Keratinocyte (primary cell): Measurements from ENCODE around the gene TUBB4A. TPM values are rescaled to one million over a fixed set of nuclear protein-coding genes. Genes with fewer than 3 reads are reported as not detected.
A peak's percentile ranks its signal among the peaks of the same experiment; 100 is the strongest.

Experiments
- DNase-seq: peaks from one replicate; pipeline ENCODE4 v3.0.0-alpha.2; 2011; ENCODE audit warnings: low read depth, missing footprints, low spot score
- FAIRE-seq: peaks from 2 replicates; lab custom pipeline; 2011; peaks lifted over from hg19 to GRCh38; lab: Jason Lieb, UNC
- H2AFZ ChIP-seq: 2 replicates; pipeline ENCODE4 v1.6.0; 2012; ENCODE audit warnings: low read length, control low read depth, inconsistent platforms; ENCODE audit not compliant: control insufficient read depth
- H3K27ac ChIP-seq: 2 replicates; pipeline ENCODE4 v1.5.1; 2011; ENCODE audit warnings: low read length; ENCODE audit not compliant: control insufficient read depth, insufficient read depth
- H3K27me3 ChIP-seq: 3 replicates; pipeline ENCODE4 v1.6.0; 2011; ENCODE audit warnings: low read length; ENCODE audit not compliant: control insufficient read depth, insufficient read depth; ENCODE audit errors: extremely low read depth
- H3K36me3 ChIP-seq, 2 experiments: 2 replicates in 1 of 2; 3 replicates in 1 of 2; pipeline ENCODE4 v1.5.1; 2011; ENCODE audit warnings: low read length in 2 of 2, mild to moderate bottlenecking in 1 of 2; ENCODE audit not compliant: control insufficient read depth in 2 of 2, insufficient read depth in 2 of 2; ENCODE audit errors: extremely low read depth in 1 of 2
- H3K4me1 ChIP-seq: 3 replicates; pipeline ENCODE4 v1.5.1; 2011; ENCODE audit warnings: low read length; ENCODE audit not compliant: control insufficient read depth, insufficient read depth; ENCODE audit errors: extremely low read depth
- H3K4me2 ChIP-seq: 3 replicates; pipeline ENCODE4 v1.6.0; 2011; ENCODE audit warnings: low read depth, low read length; ENCODE audit not compliant: control insufficient read depth, insufficient read depth; ENCODE audit errors: extremely low read depth
- H3K4me3 ChIP-seq, 3 experiments: fragments of 200-600 bp in 1 of 3; sonication (generic) in 1 of 3; 2 replicates in 2 of 3; 3 replicates in 1 of 3; pipeline ENCODE4 v1.5.1; 2011 to 2016; ENCODE audit warnings: low read length in 3 of 3, mild to moderate bottlenecking in 3 of 3, control low read depth in 2 of 3, inconsistent platforms in 1 of 3, low read depth in 1 of 3, mixed read lengths in 1 of 3, mixed run types in 1 of 3, moderate library complexity in 1 of 3; ENCODE audit not compliant: control insufficient read depth in 2 of 3, insufficient read depth in 2 of 3; ENCODE audit errors: extremely low read depth in 1 of 3
- H3K79me2 ChIP-seq: 2 replicates; pipeline ENCODE4 v1.6.0; 2012; ENCODE audit warnings: low read length; ENCODE audit not compliant: control insufficient read depth, insufficient read depth
- H3K9ac ChIP-seq: 3 replicates; pipeline ENCODE4 v1.6.0; 2011; ENCODE audit warnings: low read length; ENCODE audit not compliant: control insufficient read depth, insufficient read depth; ENCODE audit errors: extremely low read depth
- H3K9me1 ChIP-seq: 3 replicates; pipeline ENCODE4 v1.6.0; 2011; ENCODE audit warnings: low read length; ENCODE audit not compliant: control insufficient read depth, insufficient read depth; ENCODE audit errors: extremely low read depth
- H3K9me3 ChIP-seq: 2 replicates; pipeline ENCODE4 v1.5.1; 2012; ENCODE audit warnings: low read depth, low read length; ENCODE audit not compliant: control insufficient read depth
- H4K20me1 ChIP-seq: 3 replicates; pipeline ENCODE4 v1.6.0; 2011; ENCODE audit warnings: low read length; ENCODE audit not compliant: control insufficient read depth, insufficient read depth; ENCODE audit errors: extremely low read depth
- EZH2 ChIP-seq: IDR thresholded peaks from one replicate; pipeline ENCODE4 v1.6.1; 2012; ENCODE audit warnings: inconsistent platforms, mild to moderate bottlenecking, low read length, moderate library complexity
- dilution Hi-C: fragments of 300-500 bp; cut with MboI; formaldehyde crosslinking; loops from one replicate; pipeline ENCODE4 v1.7.0; 2020; ENCODE audit warnings: low sequenced_read_pairs; ENCODE audit not compliant: extremely low pct_ligation_motif_present
- polyA plus RNA-seq, 5 experiments: library from polyadenylated mRNA; depleted of rRNA in 3 of 5; stranded (reverse) in 3 of 5; stranded (forward) in 1 of 5; unstranded in 1 of 5; fragments of >200 nt; gene quantifications; 1 replicate in 1 of 5; 2 replicates in 3 of 5; 3 replicates in 1 of 5; pipeline versions ENCODE4 v1.2.1 to v1.2.3, GENCODE V29; 2011 to 2012; ENCODE audit warnings: missing spikeins in 2 of 5, low read depth in 1 of 5, low replicate concordance in 1 of 5
- TF ChIP-seq, protein P1 (sequence below), 3 experiments: IDR thresholded peaks in 1 of 3; conservative IDR thresholded peaks in 1 of 3; optimal IDR thresholded peaks in 1 of 3; 2 replicates in 2 of 3; 3 replicates in 1 of 3; pipeline versions ENCODE3 to v1.5.1; 2011; ENCODE audit warnings: low read length in 3 of 3, mild to moderate bottlenecking in 3 of 3, moderate library complexity in 2 of 3, control low read depth in 1 of 3, inconsistent platforms in 1 of 3; ENCODE audit not compliant: insufficient read depth in 2 of 3; ENCODE audit errors: extremely low read depth in 1 of 3

TUBB4A gene
- polyA plus RNA-seq, 1 donor (not counting 4 experiments of a cell fraction or from before 2014, with no cell fraction given), result not detected

DNA sequence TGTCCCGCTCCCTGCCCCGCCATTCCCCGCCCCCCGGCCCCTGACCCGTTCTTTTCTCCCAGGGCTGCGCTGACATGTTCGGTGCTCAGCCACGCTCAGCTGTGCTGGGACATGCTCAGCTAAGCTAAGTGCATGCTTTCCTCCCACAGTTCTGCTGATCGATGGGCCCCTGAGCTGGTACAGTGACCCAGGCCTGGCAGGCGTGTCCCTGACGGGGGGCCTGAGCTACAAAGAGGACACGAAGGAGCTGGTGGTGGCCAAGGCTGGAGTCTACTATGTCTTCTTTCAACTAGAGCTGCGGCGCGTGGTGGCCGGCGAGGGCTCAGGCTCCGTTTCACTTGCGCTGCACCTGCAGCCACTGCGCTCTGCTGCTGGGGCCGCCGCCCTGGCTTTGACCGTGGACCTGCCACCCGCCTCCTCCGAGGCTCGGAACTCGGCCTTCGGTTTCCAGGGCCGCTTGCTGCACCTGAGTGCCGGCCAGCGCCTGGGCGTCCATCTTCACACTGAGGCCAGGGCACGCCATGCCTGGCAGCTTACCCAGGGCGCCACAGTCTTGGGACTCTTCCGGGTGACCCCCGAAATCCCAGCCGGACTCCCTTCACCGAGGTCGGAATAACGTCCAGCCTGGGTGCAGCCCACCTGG, 32.5 kb upstream of the TUBB4A start:
- Histone ChIP-seq H3K4me3 (peak overlapping the region in 1 of 3 experiments; percentile 22), H3K27me3 (no peaks in the 10 kb centered on the region), H3K27ac (no peak overlapping the region), H2AFZ (no peak overlapping the region), H3K9me1 (no peaks in the 10 kb centered on the region), H4K20me1 (no peaks in the 10 kb centered on the region), H3K4me2 (peak overlapping the region; percentile 16), H3K9me3 (no peaks in the 10 kb centered on the region), H3K36me3 (peaks cover 11 to 16% of the 10 kb centered on the region in 2 experiments), H3K79me2 (peaks cover 35% of the 10 kb centered on the region), H3K4me1 (peaks cover 37% of the 10 kb centered on the region), H3K9ac (no peak overlapping the region)
- dilution Hi-C loops, result no loop called here
- TF ChIP-seq EZH2, result no peak
- TF ChIP-seq, protein P1, sequence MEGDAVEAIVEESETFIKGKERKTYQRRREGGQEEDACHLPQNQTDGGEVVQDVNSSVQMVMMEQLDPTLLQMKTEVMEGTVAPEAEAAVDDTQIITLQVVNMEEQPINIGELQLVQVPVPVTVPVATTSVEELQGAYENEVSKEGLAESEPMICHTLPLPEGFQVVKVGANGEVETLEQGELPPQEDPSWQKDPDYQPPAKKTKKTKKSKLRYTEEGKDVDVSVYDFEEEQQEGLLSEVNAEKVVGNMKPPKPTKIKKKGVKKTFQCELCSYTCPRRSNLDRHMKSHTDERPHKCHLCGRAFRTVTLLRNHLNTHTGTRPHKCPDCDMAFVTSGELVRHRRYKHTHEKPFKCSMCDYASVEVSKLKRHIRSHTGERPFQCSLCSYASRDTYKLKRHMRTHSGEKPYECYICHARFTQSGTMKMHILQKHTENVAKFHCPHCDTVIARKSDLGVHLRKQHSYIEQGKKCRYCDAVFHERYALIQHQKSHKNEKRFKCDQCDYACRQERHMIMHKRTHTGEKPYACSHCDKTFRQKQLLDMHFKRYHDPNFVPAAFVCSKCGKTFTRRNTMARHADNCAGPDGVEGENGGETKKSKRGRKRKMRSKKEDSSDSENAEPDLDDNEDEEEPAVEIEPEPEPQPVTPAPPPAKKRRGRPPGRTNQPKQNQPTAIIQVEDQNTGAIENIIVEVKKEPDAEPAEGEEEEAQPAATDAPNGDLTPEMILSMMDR (optimal IDR thresholded peaks at IDR 0.05 in 1 of 3, IDR thresholded peaks at IDR 0.05 in 1 of 3, conservative IDR thresholded peaks at IDR 0.05 in 1 of 3; ENCODE audit: extremely low read depth in 1 of 3, insufficient read depth in 2 of 3, low read length in 3 of 3), result no peak
- no peak for FAIRE-seq
- DNase-seq, result no peak

DNA sequence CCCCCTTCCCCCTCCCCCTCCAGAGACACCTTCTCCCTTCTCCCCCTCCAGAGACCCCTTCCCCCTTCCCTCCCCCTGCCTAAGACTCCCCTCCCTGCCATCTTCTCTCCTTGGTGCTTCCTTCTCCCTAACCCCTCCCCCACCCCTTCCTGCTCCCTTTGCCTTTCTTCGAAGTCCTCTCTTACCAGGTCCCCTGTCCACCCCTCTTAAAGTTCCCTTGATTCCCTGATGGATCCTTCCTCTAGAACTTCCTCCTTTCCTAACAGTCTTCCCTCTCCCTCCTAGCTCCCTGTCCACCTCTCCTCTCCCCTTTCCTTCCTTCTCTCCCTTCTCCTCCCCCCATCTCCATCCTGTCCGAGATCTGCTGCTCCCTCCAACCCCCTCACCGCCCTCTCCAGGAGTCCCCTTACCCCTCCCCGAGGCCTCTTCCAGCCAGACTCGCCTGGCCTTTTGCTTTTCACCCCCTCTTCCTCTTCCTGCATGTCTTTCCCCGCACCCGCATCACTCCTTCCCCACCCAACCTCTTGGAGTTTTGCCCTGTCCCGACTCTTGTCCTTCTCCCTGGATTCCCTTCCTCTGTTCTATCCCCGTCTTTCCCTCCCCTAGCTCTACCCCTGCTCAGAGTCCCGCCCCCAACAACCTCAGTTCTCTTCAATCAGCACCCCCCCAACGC, 31.8 kb upstream of the TUBB4A start:
- peak overlapping the region; percentile 20 for H3K27ac ChIP-seq
- H3K9ac ChIP-seq, result peak overlapping the region; percentile 47
- no peaks in the 10 kb centered on the region for H3K9me1 ChIP-seq
- no peaks in the 10 kb centered on the region for H3K9me3 ChIP-seq
- dilution Hi-C loops, result no loop called here
- peak overlapping the region; percentile 56 for H3K4me2 ChIP-seq
- H4K20me1 ChIP-seq, result no peaks in the 10 kb centered on the region
- H3K79me2 ChIP-seq, result peaks cover 35% of the 10 kb centered on the region
- H3K27me3 ChIP-seq, result no peaks in the 10 kb centered on the region
- H3K36me3 ChIP-seq, result peaks cover 11 to 16% of the 10 kb centered on the region in 2 experiments
- no peak for FAIRE-seq
- no peak for TF ChIP-seq EZH2
- TF ChIP-seq, protein P1 (optimal IDR thresholded peaks at IDR 0.05 in 1 of 3, IDR thresholded peaks at IDR 0.05 in 1 of 3, conservative IDR thresholded peaks at IDR 0.05 in 1 of 3; ENCODE audit: extremely low read depth in 1 of 3, insufficient read depth in 2 of 3, low read length in 3 of 3), result no peak
- peak overlapping the region; percentile 40 for H2AFZ ChIP-seq
- DNase-seq, result no peak
- H3K4me3 ChIP-seq, result peak overlapping the region; percentile 22 to 51 (median 41)
- peaks cover 37% of the 10 kb centered on the region for H3K4me1 ChIP-seq
